ENCODE data around the gene ESR2. TPM values are rescaled to one million over a fixed set of nuclear protein-coding genes. Genes with fewer than 3 reads are reported as not detected.

The ESR2 gene
- total RNA-seq, 1 experiment from 2014 or later: 0.15 TPM

DNA sequence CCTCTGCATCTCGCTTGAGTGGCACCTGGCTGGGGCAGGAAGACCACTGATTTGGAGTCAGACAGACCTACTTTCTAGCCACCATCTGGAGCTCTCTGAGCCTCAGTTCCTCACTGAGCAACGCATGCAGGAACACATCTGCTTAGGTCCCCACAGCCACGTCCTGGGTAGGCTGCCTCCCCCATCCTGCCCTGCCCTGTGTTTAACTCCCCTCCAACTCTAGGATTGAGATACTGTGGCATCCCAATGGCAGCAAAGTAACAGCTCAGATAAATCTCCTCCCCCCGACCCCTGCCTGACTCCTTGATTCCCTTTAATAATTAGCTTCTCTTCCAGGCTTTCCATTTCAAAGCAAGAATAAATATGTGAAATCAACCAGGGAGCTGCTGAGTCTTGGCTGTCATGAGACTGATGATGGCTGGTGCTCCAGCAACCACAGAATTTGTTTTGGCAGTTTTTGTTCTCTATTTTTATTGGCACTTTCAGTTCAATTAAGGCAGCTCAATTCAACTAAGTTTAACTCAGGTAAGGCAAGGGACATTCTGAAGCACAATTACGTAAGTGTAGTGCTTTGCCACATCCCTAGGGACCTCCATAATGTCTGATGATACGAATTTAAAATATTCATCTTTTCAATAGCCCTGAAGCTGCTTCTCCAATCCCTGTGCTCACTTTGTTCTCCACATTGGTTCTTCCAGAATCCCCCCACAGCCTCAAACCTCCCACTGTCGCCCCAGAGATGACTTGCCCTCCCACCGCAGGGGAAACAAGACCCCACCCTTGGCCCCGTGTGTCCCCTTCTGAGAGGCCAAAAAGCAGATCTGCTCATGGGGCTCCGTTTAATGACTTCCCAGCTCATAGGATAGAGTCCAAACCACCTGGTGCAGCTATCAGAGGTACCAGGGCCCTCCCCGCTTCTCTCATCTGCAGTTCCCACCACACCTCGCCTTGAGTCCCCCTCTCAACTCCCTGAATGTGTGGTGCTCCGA is 58.2 kb downstream of the ESR2 start:
- no peak overlapping the region for H4K8ac ChIP-seq (replicated peaks; ENCODE audit: insufficient read length, low read depth, low read length)
- no peak overlapping the region for H2BK12ac ChIP-seq (ENCODE audit: insufficient read length, low read depth, low read length)
- no peak overlapping the region for H3K18ac ChIP-seq (ENCODE audit: insufficient read length, low read depth, low read length)
- Mint-ChIP-seq H3K27me3 (ENCODE audit: low read depth) (no peaks in the 10 kb centered on the region; the same call in 1 of the 2 replicates), H3K27ac (peak overlapping the region in 1 of 3 experiments; percentile 75; a peak in 3 of 7 replicates), H3K9me3 (no peaks in the 10 kb centered on the region), H3K36me3 (ENCODE audit: insufficient read depth in 1 of 3, low read depth in 3 of 3) (peaks cover 0 to 6% (median 0%) of the 10 kb centered on the region in 3 experiments; a peak in 2 of 7 replicates), H3K4me1 (peaks cover 2 to 8% of the 10 kb centered on the region in 2 experiments; a peak in 2 of 4 replicates), H3K4me3 (no peak overlapping the region)
- no peaks in the 10 kb centered on the region for H3K27me3 ChIP-seq (ENCODE audit: insufficient read depth, low read length)
- no peak overlapping the region for H3K4ac ChIP-seq (ENCODE audit: low read depth, low read length)
- TF ChIP-seq, protein P1, sequence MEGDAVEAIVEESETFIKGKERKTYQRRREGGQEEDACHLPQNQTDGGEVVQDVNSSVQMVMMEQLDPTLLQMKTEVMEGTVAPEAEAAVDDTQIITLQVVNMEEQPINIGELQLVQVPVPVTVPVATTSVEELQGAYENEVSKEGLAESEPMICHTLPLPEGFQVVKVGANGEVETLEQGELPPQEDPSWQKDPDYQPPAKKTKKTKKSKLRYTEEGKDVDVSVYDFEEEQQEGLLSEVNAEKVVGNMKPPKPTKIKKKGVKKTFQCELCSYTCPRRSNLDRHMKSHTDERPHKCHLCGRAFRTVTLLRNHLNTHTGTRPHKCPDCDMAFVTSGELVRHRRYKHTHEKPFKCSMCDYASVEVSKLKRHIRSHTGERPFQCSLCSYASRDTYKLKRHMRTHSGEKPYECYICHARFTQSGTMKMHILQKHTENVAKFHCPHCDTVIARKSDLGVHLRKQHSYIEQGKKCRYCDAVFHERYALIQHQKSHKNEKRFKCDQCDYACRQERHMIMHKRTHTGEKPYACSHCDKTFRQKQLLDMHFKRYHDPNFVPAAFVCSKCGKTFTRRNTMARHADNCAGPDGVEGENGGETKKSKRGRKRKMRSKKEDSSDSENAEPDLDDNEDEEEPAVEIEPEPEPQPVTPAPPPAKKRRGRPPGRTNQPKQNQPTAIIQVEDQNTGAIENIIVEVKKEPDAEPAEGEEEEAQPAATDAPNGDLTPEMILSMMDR (conservative IDR thresholded peaks at IDR 0.05): no peak
- H3K79me1 ChIP-seq (ENCODE audit: insufficient read depth, low read depth, low read length, poor library complexity, severe bottlenecking): no peaks in the 10 kb centered on the region
- no peak overlapping the region for H3K14ac ChIP-seq (ENCODE audit: insufficient read depth, low read length)
- H3K27ac ChIP-seq (ENCODE audit: insufficient read length, low read depth, low read length): no peak overlapping the region
- DNase-seq: no peak
- H3K4me2 ChIP-seq (ENCODE audit: insufficient read depth, insufficient read length, low read length): no peak overlapping the region
- no peaks in the 10 kb centered on the region for H3K79me2 ChIP-seq (ENCODE audit: insufficient read depth, low read length)
- no peak overlapping the region for H2AFZ ChIP-seq (ENCODE audit: low read length)
- H3T11ph ChIP-seq (ENCODE audit: low read length): no peak overlapping the region
- no peaks in the 10 kb centered on the region for H3K23me2 ChIP-seq (ENCODE audit: insufficient read length, low read depth, low read length, poor library complexity, severe bottlenecking)
- no peak overlapping the region for H2BK20ac ChIP-seq (ENCODE audit: low read depth, low read length, poor library complexity, severe bottlenecking)
- no peaks in the 10 kb centered on the region for H3K4me1 ChIP-seq (ENCODE audit: insufficient read depth, low read length)
- no peak overlapping the region for H2BK15ac ChIP-seq (ENCODE audit: low read depth, low read length)
- WGBS (ENCODE audit: extremely low coverage, insufficient read length, low lambda C conversion rate): no CpG with 5 or more reads among the region's 13 CpGs
- H3K9ac ChIP-seq (ENCODE audit: extremely low read depth, insufficient read length, low read length): no peak overlapping the region
- no peaks in the 10 kb centered on the region for H3K9me3 ChIP-seq (ENCODE audit: control insufficient read depth, low read depth, low read length)
- H4K5ac ChIP-seq (ENCODE audit: insufficient read length, low read depth, low read length): no peak overlapping the region
- H4K20me1 ChIP-seq (ENCODE audit: control insufficient read depth, insufficient read depth, insufficient read length): no peaks in the 10 kb centered on the region
- no peak overlapping the region for H3K23ac ChIP-seq (ENCODE audit: insufficient read length, low read depth, low read length)
- H3K56ac ChIP-seq (ENCODE audit: insufficient read length, low read depth, low read length): no peak overlapping the region
- H2AK5ac ChIP-seq (ENCODE audit: insufficient read length, low read length): no peak overlapping the region
- no peak overlapping the region for H4K91ac ChIP-seq (ENCODE audit: insufficient read length, low read depth, low read length)
- no peak overlapping the region for H2BK5ac ChIP-seq (ENCODE audit: insufficient read length, low read length)
- no peak overlapping the region for H2BK120ac ChIP-seq (ENCODE audit: low read depth, low read length, poor library complexity, severe bottlenecking)
